ENCODE results near the gene S100A16. TPM values are rescaled to one million over a fixed set of nuclear protein-coding genes. Genes with fewer than 3 reads are reported as not detected.

Gene S100A16
- total RNA-seq (2014; rRNA removed; shearing (Covaris generic); ENCODE audit: low replicate concordance) = 310 and 401 TPM in 2 replicates

GRCh38 chr1:153612755-153613331, at the start of gene S100A16:
Gene S100A16, minus strand, starts transcription at chr1:153613137. Its CDS starts 4,986 bp downstream, at chr1:153608151.
- peak; percentile 77 for DNase-seq (ENCODE audit: low read depth)
- in situ Hi-C loops (cut with HindIII; ENCODE audit: low pct_unique_long_range_greater_than_20kb, low sequenced_read_pairs) = no loop called here

GRCh38 chr1:153662269-153662668, 49.3 kb upstream of the S100A16 start:
- in situ Hi-C loops (cut with HindIII; ENCODE audit: low pct_unique_long_range_greater_than_20kb, low sequenced_read_pairs) = no loop called here

GRCh38 chr1:153661111-153661708, 48.3 kb upstream of the S100A16 start:
- in situ Hi-C loops (cut with HindIII; ENCODE audit: low pct_unique_long_range_greater_than_20kb, low sequenced_read_pairs) = no loop called here

More at GRCh38 chr1:153662269-153662668, 49.3 kb upstream of the S100A16 start:
- no peak for DNase-seq (ENCODE audit: low read depth)

GRCh38 chr1:153659656-153660055, 46.7 kb upstream of the S100A16 start:
- in situ Hi-C loops (cut with HindIII; ENCODE audit: low pct_unique_long_range_greater_than_20kb, low sequenced_read_pairs) = no loop called here
- DNase-seq (ENCODE audit: low read depth) = no peak

More at GRCh38 chr1:153661111-153661708, 48.3 kb upstream of the S100A16 start:
- no peak for DNase-seq (ENCODE audit: low read depth)

- in situ Hi-C loops (cut with HindIII; ENCODE audit: low pct_unique_long_range_greater_than_20kb, low sequenced_read_pairs) = no loop called here
- no peak for DNase-seq (ENCODE audit: low read depth)
Measured at GRCh38 chr1:153659175-153659534, 46.2 kb upstream of the S100A16 start.

- DNase-seq (ENCODE audit: low read depth) = peak; percentile 85
- in situ Hi-C loops (cut with HindIII; ENCODE audit: low pct_unique_long_range_greater_than_20kb, low sequenced_read_pairs) = no loop called here
Measured at GRCh38 chr1:153658400-153659174, 45.6 kb upstream of the S100A16 start, which contains the start of gene SNAPIN. Gene SNAPIN, plus strand, starts transcription at chr1:153658703. Its CDS starts 41 bp downstream, at chr1:153658744.

GRCh38 chr1:153655333-153655732, 42.4 kb upstream of the S100A16 start:
- DNase-seq (ENCODE audit: low read depth) = no peak
- in situ Hi-C loops (cut with HindIII; ENCODE audit: low pct_unique_long_range_greater_than_20kb, low sequenced_read_pairs) = no loop called here

- no peak for DNase-seq (ENCODE audit: low read depth)
- in situ Hi-C loops (cut with HindIII; ENCODE audit: low pct_unique_long_range_greater_than_20kb, low sequenced_read_pairs) = no loop called here
Measured at GRCh38 chr1:153652805-153653500, 40.0 kb upstream of the S100A16 start.

- no peak for DNase-seq (ENCODE audit: low read depth)
- in situ Hi-C loops (cut with HindIII; ENCODE audit: low pct_unique_long_range_greater_than_20kb, low sequenced_read_pairs) = no loop called here
Measured at GRCh38 chr1:153651771-153652170, 38.8 kb upstream of the S100A16 start.

- in situ Hi-C loops (cut with HindIII; ENCODE audit: low pct_unique_long_range_greater_than_20kb, low sequenced_read_pairs) = no loop called here
- no peak for DNase-seq (ENCODE audit: low read depth)
Measured at GRCh38 chr1:153649863-153650235, 36.9 kb upstream of the S100A16 start.

GRCh38 chr1:153649137-153649862, 36.4 kb upstream of the S100A16 start:
- in situ Hi-C loops (cut with HindIII; ENCODE audit: low pct_unique_long_range_greater_than_20kb, low sequenced_read_pairs) = no loop called here
- no peak for DNase-seq (ENCODE audit: low read depth)

- in situ Hi-C loops (cut with HindIII; ENCODE audit: low pct_unique_long_range_greater_than_20kb, low sequenced_read_pairs) = no loop called here
- peak; percentile 25 for DNase-seq (ENCODE audit: low read depth)
Measured at GRCh38 chr1:153648000-153648643, 35.2 kb upstream of the S100A16 start.

GRCh38 chr1:153647346-153647714, 34.4 kb upstream of the S100A16 start:
- in situ Hi-C loops (cut with HindIII; ENCODE audit: low pct_unique_long_range_greater_than_20kb, low sequenced_read_pairs) = no loop called here
- no peak for DNase-seq (ENCODE audit: low read depth)

GRCh38 chr1:153646672-153647345, 33.9 kb upstream of the S100A16 start:
- in situ Hi-C loops (cut with HindIII; ENCODE audit: low pct_unique_long_range_greater_than_20kb, low sequenced_read_pairs) = no loop called here
- no peak for DNase-seq (ENCODE audit: low read depth)

GRCh38 chr1:153643816-153644215, 30.9 kb upstream of the S100A16 start:
- no peak for DNase-seq (ENCODE audit: low read depth)
- in situ Hi-C loops (cut with HindIII; ENCODE audit: low pct_unique_long_range_greater_than_20kb, low sequenced_read_pairs) = no loop called here

GRCh38 chr1:153643100-153643499, 30.2 kb upstream of the S100A16 start:
- DNase-seq (ENCODE audit: low read depth) = no peak
- in situ Hi-C loops (cut with HindIII; ENCODE audit: low pct_unique_long_range_greater_than_20kb, low sequenced_read_pairs) = no loop called here

GRCh38 chr1:153642161-153642560, 29.2 kb upstream of the S100A16 start:
- DNase-seq (ENCODE audit: low read depth) = no peak
- in situ Hi-C loops (cut with HindIII; ENCODE audit: low pct_unique_long_range_greater_than_20kb, low sequenced_read_pairs) = no loop called here

Data from Caki2 (cell line).